ENCODE measurements around the gene PRSS57.

- no peak for TF ChIP-seq CTCF (IDR thresholded peaks at IDR 0.05)
- no peak for TF ChIP-seq POLR2A (IDR thresholded peaks at IDR 0.05)
Measured at GRCh38 chr19:650121-650520, 45.1 kb downstream of the PRSS57 start.

Measured in tibial nerve (tissue), 3 donors.